GM21390 (cell line): ENCODE measurements around the gene CA12.
"Not testable (repeated sequence)": the region's sequence is repeated elsewhere in the genome, so short reads cannot be mapped to it uniquely, and the experiment has no call there.

Source experiments
- ATAC-seq: cut with Tn5 transposase; IDR thresholded peaks from one replicate; pipeline ENCODE4 v1.9.1; 2021; ENCODE audit not compliant: unreplicated experiment

The CA12 gene

DNA sequence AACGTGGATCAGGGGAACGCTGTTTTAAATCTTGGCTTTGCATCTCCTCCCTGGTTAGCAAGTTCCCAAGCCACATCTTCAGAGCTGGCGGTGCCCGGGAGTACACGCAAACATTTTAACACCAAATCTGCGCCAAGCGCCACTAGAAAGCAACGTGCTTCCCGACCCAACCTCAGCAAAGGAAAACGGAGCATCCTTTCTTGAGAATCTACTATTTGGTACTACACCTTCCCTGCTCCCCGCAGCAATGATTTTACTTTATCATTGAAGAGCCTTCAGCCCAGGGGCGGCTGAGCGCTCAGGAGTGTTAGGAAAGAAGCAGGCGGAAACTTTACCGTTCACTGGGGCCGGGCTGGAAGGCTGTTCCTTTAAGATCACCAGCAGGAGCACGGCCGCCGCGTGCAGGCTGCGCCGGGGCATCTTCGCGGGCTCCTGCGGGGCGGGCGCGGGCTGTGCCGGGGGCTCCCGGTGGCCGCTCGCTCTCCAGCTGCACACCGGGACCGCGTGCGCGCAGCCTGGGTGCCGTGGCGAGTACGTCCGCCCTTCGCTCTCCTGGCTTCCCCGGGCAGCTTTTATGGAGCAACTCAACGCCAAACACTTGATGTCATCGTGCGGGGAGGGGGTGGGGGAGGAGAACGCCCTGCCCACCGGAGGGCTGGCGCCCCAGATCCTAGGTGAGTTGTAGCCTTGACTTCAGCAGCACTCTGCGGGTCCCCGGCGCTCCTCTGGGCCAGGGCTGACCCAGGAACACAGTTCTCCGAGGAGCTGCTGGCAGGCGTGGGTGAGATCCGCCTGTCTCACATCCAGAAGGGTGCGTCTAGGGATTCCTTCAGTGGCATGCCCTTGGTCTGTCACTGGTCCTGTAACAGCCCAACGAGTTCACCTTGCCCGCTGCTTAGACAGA, at the start of gene CA12:
Gene CA12, minus strand, starts transcription at position 546 of the 904 bp plus-strand sequence. Its CDS starts 126 bp downstream, at position 420.
- no peak for ATAC-seq

DNA sequence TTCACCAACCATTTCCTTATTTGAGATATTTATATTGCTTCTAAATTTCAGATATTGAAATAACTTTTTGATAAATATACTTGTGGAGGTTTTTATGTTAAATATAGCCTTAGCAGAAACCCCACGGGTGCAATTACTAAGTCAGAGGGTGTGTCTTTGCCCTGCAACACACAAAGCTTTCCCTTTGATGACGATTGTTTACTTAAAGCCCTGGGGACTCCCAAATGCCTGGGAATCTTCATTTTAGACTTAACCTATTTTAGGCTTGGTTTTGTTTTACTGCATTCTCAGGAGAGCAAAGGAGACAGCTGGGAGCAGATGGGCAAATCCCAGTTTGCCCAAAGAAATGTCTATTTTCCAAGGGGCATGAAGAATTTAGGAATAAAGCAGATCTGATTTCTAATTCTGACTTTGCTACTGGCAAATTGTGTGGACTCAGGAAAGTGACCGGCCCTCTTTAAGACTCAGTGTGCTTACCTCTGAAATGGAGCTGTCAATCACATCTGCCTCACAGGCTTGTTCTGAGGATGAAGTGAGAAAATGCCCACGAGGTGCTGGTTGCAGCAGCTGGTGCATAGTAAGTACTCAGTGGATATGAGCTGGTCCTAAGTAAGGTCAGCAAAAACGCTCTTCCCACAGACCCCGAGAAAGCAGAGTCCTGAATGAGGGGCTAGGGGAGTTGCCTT, 49.3 kb upstream of the CA12 start:
- no peak for ATAC-seq

DNA sequence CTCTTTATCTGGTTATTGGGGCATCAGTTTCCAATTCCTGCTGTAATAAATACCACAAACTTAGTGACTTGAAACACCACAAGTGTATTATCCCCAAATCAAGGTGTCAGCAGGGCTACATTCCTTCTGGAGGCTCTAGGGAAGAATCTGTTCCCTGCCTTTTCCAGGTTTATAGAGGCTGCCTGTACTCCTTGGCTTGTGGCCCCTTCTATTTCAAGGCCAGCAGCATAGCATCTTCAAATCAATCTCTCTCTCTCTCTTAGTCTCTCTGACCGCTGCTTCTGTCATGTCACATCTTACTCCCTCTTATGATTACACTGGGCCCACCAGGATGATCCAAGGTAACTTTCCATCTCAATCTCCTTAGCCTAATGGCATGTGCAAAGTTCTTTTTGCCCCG, 44.9 kb upstream of the CA12 start:
- ATAC-seq, result no peak

DNA sequence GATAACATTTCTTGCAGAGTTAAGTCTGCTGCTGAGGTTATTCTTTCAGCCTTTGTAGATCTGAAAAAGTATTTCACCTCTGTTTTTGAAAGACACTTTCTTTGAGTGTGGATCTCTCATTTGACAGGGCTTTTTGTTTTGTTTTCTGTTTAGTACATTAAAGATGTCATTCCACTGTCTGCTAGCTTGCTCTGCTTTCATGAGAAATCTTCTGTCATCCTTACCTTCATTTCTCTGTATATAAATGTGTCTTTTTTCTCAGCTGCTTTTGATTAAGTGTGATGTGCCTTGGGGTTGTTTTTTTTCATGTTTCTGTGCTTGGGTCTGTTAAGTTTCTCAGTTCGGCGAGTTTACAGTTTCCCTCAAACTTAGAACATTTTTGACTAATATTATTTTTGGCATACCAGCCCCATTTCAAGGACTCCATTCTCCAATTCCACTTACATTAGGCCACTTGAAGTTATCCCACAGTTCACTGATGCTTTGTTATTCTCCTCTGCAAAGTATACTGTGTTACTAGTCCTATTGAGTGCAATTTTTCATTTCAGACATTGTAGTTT, 43.9 kb upstream of the CA12 start:
- ATAC-seq, result no peak

DNA sequence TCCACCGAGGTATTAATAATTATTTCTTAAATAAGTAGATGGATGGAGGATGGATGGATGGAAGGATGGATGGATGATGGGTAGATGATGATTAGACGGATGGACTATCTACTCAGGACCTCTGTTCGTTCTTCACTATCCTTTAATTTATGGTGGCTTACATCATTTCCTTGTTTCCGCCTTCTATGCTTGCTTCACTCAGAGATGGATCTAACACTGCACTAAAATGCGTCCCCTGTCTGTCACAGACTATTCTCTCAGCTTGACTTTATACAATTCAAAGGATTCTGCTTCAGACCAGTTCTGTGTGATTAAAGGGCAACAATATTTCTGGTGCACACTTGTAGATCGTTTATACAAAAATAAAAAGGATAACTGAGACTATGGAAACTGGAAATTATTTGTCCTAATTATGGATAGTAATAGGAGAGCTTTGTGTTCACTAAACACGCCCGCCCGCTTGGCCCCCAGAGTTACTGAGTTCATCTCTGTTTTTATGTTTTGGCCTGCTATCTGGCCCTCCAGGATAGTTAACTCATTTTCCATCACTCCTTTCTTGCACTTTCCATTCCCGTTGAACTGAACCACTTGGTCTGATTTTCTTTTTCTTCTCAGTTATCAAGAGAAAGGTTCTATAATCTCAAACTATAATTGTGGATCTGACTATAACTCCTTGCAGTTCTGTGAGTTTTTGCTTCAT, 41.4 kb upstream of the CA12 start:
- no peak for ATAC-seq

DNA sequence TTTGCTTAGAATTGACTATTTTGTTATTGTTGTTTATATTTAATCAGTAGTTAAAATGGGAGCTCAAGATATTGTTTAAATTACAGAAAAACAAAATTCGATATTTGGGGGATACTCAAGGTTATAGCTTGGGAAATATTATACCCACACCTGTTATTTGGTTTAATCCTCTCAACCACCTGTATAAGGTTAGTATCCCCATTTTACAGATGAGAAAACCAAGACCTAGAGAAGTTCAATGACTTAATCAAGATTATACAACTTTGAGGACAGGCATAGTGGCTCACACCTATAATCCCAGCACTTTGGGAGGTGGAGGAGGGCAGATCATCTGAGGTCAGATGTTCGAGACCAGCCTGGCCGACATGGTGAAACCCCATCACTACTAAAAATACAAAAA, 39.8 kb upstream of the CA12 start:
- no peak for ATAC-seq

DNA sequence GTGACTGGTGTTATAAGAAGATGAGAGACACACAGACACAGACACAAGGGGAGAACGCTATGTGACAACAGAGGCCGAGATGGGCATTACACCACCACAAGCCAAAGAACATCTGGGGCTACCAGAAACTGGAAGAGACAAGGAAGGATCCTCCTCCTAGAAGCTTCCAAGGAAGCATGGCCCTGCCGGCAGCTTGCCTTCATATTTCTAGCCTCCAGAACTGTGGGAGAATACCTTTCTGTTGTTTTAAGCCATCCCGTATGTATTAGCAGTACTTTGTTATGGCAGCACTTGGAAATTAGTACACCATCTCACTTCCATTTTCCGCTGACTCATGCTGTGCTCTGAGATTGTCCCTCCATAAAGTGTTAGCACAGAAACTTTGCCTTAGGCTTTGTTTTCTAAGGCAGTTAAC, 38.7 kb upstream of the CA12 start:
- no peak for ATAC-seq

DNA sequence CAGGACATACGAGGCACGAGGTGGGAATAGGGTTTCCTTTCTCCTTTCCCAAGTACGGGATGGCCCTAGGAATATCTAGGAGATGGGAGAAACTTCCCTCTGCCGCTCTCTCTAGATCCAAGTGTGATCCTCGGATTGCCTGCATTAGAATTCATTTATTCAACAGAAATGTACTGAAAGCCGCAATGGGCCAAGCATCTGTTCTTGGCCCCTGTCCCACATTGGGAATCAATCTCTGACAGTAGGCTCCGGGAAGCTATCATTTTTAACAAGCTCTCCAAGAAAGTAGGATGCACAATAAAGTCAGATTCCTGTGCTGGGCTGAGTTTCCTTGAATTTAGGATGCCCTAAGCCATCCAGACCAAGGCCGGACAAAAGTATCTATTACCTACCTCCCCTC, 37.2 kb upstream of the CA12 start:
- no peak for ATAC-seq

DNA sequence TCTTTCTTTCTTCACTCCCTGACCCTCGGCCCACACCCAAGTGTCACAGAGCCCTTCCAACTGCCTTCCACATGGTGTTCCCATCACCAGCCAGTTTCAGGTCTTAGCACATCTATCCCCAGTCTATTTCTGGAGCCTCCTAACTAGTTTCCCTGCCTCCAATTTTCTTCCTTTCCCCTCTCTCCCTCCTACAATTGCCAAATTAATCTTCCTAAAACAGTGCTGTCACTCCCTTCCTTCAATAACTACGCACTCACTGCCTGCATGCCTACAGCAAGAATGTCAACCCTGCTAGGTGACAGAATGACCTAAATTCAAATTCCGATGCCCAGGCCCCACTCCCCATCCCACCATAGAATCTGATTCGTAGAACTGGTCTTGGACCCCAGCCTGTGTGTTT, 36.1 kb upstream of the CA12 start:
- no peak for ATAC-seq

DNA sequence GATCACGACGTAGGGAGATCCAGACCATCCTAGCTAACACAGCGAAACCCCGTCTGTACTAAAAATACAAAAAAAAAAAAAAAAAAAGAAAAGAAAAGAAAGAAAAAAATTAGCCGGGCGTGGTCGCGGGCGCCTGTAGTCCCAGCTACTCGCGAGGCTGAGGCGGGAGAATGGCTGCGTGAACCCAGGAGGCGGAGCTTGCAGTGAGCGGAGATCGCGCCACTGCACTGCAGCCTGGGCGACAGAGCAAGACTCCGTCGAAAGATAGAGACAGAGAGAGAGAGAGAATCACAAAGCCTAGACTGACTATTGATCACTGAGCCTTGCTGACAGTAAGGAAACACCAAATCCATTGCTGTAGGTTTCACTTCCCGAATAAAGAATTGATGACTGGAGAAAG, 35.6 kb upstream of the CA12 start:
- not testable (repeated sequence) for ATAC-seq

DNA sequence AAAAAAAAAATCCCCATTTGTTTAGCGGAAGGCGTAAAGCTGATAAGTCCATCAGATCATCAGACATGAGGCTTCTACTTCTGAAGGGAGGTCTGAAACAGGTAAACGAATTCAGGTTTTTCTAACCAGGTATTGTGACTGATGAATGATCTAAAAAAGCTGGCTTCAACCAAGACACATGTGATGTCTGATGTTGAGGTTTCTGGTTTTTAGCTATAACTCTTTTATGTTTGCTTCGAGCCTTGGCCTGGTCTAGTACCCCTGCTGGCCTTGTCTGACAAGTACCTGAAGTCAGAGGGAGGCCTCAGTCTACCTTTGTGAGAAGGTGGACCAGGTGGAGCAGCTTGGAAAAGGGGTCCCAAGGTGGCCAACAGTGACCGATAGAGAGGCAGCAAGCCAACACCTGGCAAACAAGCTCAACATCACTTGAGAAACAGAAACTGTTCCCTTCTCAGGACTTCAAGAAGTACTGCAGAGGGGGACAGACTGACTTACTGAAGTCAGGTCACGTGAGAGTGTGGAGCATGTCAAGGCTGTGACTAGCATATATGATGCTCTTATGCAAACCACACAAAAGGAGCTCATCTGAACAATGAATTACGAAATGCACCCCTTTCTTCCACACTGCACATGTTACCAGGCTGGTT, 33.0 kb upstream of the CA12 start:
- ATAC-seq, result no peak

DNA sequence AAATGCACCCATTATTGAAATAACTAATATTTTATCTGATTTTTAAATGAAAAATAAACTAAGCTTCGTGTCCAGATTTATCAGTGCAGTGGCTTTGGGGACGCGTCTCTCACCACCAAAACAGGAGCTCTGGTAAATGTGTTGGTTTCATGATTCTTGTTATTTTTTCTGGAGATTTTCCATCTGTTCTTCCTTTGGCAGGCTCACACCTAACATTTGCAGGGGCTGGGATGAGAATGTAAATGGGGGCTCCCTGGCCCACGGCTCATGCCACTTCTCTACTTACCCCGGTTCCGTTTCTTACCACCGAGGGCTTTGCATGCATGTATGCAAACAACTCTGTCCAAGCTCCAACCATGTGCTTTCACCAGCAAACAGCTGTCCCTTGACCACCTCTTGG, 30.9 kb upstream of the CA12 start:
- no peak for ATAC-seq

DNA sequence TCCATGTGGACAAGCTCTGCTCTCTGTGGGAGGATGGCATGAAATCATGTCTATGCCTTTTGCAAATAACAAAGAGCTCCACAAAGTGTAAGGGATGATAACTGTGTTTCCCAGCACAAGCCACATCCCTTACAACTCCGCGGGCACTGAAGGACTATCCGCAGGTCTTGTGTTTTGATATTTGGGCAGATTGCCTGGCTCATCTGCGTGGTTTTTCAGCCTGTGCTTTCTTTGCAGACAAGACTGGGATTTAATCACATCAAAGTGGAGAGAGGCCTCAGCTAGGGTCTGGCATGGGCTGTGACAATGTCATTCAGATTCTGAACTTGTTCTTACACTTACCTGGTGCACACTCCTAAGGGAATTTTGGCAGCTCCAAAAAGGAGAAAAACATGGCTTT, 30.2 kb upstream of the CA12 start:
- ATAC-seq, result no peak

DNA sequence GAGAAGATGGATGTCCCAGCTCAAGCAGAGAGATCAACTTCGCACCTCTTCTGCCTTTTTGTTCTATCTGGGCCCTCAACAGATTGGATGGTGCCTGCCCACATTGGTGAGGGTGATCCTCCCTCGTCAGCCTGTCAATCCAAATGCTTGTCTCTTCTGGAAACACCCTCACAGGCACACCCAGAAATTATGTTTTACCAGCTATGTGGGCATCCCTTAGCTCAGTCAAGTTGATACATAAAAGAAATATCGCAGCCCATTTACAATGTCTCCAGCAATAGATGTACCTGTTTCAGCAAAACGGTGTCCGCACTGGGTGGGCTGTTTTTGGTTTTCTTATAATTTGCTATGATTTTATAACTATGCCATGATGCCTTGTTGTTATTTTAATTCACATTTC, 27.5 kb upstream of the CA12 start:
- no peak for ATAC-seq

DNA sequence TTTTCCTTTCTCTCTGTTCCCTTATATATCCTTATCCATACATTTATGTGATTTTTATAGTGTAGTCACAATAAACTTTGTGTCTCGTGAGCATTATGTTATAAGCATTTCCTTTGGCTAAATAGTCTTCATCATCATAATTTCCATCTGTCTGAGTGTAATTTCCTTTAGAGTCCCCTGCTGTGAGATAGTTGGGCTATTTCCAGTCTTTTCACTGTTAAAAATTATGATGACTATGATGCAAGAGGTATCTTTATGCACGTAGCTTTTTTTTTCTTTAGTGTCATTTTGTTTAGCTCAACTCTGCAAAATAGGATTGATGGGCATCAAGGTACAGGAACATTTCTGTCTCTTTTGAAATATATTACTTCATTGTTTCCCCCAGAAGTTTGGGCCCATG, 26.9 kb upstream of the CA12 start:
- no peak for ATAC-seq

DNA sequence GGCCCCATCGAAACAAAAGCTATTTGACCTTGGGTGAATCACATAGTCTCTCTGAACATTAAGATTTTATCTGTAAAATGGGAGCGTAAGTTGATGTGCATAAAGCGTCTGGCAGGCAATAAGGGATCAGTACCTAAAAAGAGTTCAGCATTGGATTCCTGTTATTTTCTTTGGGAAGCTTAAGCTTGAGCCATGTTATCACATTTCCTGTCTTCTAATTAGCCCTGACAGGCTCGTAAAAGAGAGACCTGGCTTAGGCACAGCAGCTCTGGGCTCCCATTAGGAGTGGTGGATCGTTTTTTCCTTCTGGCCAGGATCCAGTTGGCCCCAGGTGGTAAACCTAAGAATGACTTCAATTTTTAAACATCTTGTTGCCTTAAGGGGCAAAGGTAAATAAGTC, 26.0 kb upstream of the CA12 start:
- no peak for ATAC-seq

DNA sequence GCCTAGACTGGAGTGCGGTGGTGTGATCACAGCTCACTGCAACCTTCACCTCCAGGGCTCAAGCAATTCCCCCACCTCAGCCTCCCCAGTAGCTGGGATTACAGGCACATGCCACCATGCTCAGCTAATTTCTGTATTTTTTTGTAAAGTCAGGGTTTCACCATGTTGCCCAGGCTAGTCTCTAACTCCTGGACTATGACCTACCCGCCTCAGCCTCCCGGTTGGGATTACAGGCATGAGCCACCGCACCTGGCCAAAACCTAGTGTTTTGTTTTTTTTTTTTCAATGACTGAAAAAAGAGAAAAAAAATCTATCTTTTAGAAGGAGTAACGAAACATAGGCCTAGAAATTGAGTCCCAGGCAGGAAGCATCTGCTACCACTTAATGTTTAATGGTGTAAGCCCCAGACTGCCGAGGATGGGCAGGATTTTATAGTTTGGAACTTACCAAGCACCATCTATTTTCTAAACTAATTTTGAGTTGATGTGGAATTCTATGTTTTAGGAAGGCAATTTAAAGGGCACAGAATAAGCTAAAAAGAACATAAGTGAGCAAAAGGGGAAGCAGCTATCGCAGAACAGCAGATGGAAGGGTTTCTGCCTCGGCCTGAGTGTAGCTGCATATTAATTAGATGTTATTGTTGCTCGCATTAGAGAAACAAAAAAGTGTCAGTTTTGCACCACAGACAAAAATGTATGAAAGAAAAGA, 24.2 kb upstream of the CA12 start:
- no peak for ATAC-seq

DNA sequence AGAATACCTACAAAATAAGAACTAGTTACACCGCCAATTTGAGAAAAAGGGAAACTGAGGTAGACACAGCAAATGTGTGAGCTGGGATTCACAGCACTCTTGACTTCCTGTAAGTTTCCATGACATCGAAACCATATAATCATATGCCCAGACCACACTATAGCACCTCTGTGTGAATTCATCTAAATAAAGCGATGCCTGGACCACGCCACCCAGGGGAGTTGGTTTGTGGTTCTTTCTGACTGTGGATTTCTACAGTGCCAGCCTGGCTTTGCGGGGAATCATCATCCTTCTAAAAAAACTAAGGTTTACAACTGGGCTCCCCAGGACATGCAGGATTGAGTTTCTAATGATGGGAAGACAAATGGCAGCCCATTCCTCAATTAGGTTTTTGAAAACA, 23.5 kb upstream of the CA12 start:
- ATAC-seq, result no peak

DNA sequence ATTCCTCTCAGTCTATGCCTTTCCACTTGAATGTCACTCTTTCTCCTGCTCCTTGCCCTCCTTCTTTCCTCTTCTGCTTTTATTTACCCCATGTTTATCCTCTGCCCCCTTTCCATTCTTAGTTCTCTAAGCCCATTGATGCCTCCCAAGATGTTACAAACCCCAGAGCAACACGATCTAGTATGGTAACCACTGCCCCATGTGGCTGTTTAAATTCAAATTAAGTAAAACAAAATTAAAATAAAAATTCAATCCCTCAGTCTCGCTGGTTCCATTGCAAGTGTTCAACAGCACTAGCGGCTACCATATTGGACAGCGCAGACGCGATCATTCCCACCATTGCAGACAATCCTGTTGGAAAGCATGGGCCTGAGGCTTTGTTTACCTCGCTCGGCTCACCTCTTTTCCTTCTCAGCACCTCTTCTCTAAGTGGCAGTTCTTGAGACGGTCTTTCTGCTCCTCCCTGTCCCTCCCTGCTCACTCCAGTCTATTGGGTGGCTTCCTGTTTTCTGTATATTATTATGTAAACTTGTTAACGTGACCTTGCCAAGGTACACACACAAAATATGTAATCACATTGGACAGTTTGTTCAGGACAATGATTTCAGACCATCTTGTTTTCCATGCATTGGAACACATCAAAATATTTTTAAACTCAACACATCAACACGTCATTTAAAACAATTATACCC, 21.8 kb upstream of the CA12 start:
- no peak for ATAC-seq
